Caco-2 (cell line): Measurements from ENCODE around the gene NNT. TPM values are rescaled to one million over a fixed set of nuclear protein-coding genes. Genes with fewer than 3 reads are reported as not detected.

Source experiments
- BruUV-seq: library from RNA; stranded (reverse); fragments of 400-500 nt; replicated peaks from 2 replicates; lab custom pipeline; 2021; lab: Mats Ljungman, UMichigan
- CTCF ChIA-PET: fragments of 300-600 bp; sonication (Branson Sonifier 250); formaldehyde crosslinking; loops from one replicate; lab custom pipeline; 2022; ENCODE audit warnings: antibody characterized with exemption; lab: Charles Lee
- POLR2A ChIA-PET: fragments of 300-600 bp; sonication (Branson Sonifier 250); formaldehyde crosslinking; loops from one replicate; lab custom pipeline; 2022; ENCODE audit warnings: antibody characterized with exemption; lab: Charles Lee
- DNase-seq, 2 experiments: peaks; one replicate each; pipeline versions ENCODE4 v3.0.0 to v3.0.0-alpha.2; 2020 to 2022
- H3K27me3 ChIP-seq: replicated peaks from 2 replicates; pipeline ENCODE4 v1.6.0; 2011; ENCODE audit warnings: low read length; ENCODE audit not compliant: control insufficient read depth, insufficient read depth
- H3K36me3 ChIP-seq: 2 replicates; pipeline ENCODE4 v1.5.1; 2011; ENCODE audit warnings: low read length; ENCODE audit not compliant: control insufficient read depth, insufficient read depth
- H3K4me1 ChIP-seq: fragments of 250-450 bp; sonication (Bioruptor Pico); 2 replicates; pipeline ENCODE4 v1.5.1; 2020; ENCODE audit warnings: mild to moderate bottlenecking
- H3K4me3 ChIP-seq: 2 replicates; pipeline ENCODE4 v1.5.1; 2011; ENCODE audit warnings: low read depth, mild to moderate bottlenecking, control low read depth, low read length
- H3K9me3 ChIP-seq: fragments of 250-450 bp; sonication (Bioruptor Pico); 2 replicates; pipeline ENCODE4 v1.5.1; 2020; ENCODE audit warnings: mild to moderate bottlenecking, moderate library complexity
- H3K27ac Mint-ChIP-seq: one replicate; pipeline ENCODE4 v1.8.0; 2022; ENCODE audit warnings: mixed read lengths; ENCODE audit not compliant: unreplicated experiment
- H3K27me3 Mint-ChIP-seq: one replicate; pipeline ENCODE4 v1.8.0; 2022; ENCODE audit warnings: mixed read lengths; ENCODE audit not compliant: insufficient read depth, unreplicated experiment
- H3K36me3 Mint-ChIP-seq: one replicate; pipeline ENCODE4 v1.8.0; 2022; ENCODE audit warnings: mild to moderate bottlenecking, mixed read lengths; ENCODE audit not compliant: insufficient read depth, unreplicated experiment
- H3K4me1 Mint-ChIP-seq: one replicate; pipeline ENCODE4 v1.8.0; 2022; ENCODE audit warnings: low read depth, mixed read lengths; ENCODE audit not compliant: unreplicated experiment
- H3K4me3 Mint-ChIP-seq: one replicate; pipeline ENCODE4 v1.8.0; 2022; ENCODE audit warnings: mild to moderate bottlenecking, moderate library complexity, mixed read lengths; ENCODE audit not compliant: unreplicated experiment
- H3K9me3 Mint-ChIP-seq: one replicate; pipeline ENCODE4 v1.8.0; 2022; ENCODE audit warnings: mixed read lengths; ENCODE audit not compliant: unreplicated experiment
- CTCF ChIP-seq, 2 experiments: fragments of 200-600 bp in 1 of 2; IDR thresholded peaks; 1 replicate in 1 of 2; 2 replicates in 1 of 2; pipeline versions ENCODE4 v1.5.1 to v1.8.0; 2011 to 2022; ENCODE audit warnings: antibody characterized with exemption in 1 of 2, control low read depth in 1 of 2, inconsistent platforms in 1 of 2, low read depth in 1 of 2, low read length in 1 of 2, mild to moderate bottlenecking in 1 of 2, moderate library complexity in 1 of 2; ENCODE audit not compliant: insufficient read depth in 1 of 2, severe bottlenecking in 1 of 2, unreplicated experiment in 1 of 2
- intact Hi-C: fragments of 100-400 bp; cut with micrococcal nuclease; formaldehyde crosslinking; loops from one replicate; pipeline ENCODE4 v1.10.0; 2022; ENCODE audit not compliant: unreplicated experiment
- total RNA-seq: library from RNA; stranded (reverse); gene quantifications from 2 replicates; pipeline ENCODE4 v1.2.3, GENCODE V29; 2022

The NNT gene
- total RNA-seq, 1 experiment from 2014 or later: 44.8 TPM

GRCh38 chr5:43569236-43569746 lies 33.7 kb upstream of the NNT start:
- TF ChIP-seq CTCF (IDR thresholded peaks at IDR 0.05; ENCODE audit: insufficient read depth in 1 of 2, low read depth in 1 of 2, low read length in 1 of 2, severe bottlenecking in 1 of 2, unreplicated experiment in 1 of 2): no peak
- no peaks in the 10 kb centered on the region for H3K4me1 Mint-ChIP-seq
- no peaks in the 10 kb centered on the region for H3K27me3 Mint-ChIP-seq
- BruUV-seq: no TSS peak
- ChIA-PET POLR2A (no interaction called here), CTCF (no interaction called here)
- Histone ChIP-seq H3K4me3 (no peak overlapping the region), H3K36me3 (no peaks in the 10 kb centered on the region), H3K9me3 (no peaks in the 10 kb centered on the region; the same call in 1 of the 2 replicates), H3K27me3 (no peaks in the 10 kb centered on the region), H3K4me1 (no peaks in the 10 kb centered on the region)
- no peak overlapping the region for H3K27ac Mint-ChIP-seq
- intact Hi-C loops: no loop called here
- no peaks in the 10 kb centered on the region for H3K36me3 Mint-ChIP-seq
- no peak for DNase-seq
- H3K9me3 Mint-ChIP-seq: no peaks in the 10 kb centered on the region
- no peak overlapping the region for H3K4me3 Mint-ChIP-seq

- POLR2A ChIA-PET: no interaction called here
- no TSS peak for BruUV-seq
Measured at GRCh38 chr5:43570450-43571158, 32.4 kb upstream of the NNT start.

GRCh38 chr5:43571237-43571636 lies 31.7 kb upstream of the NNT start:
- Histone ChIP-seq H3K36me3 (no peaks in the 10 kb centered on the region; the same call in 1 of the 2 replicates), H3K27me3 (no peaks in the 10 kb centered on the region), H3K9me3 (no peaks in the 10 kb centered on the region; the same call in 1 of the 2 replicates), H3K4me1 (no peaks in the 10 kb centered on the region), H3K4me3 (no peak overlapping the region)
- no peaks in the 10 kb centered on the region for H3K9me3 Mint-ChIP-seq
- intact Hi-C loops: no loop called here
- no TSS peak for BruUV-seq
- TF ChIP-seq CTCF (IDR thresholded peaks at IDR 0.05; ENCODE audit: insufficient read depth in 1 of 2, low read depth in 1 of 2, low read length in 1 of 2, severe bottlenecking in 1 of 2, unreplicated experiment in 1 of 2): no peak
- no peaks in the 10 kb centered on the region for H3K27me3 Mint-ChIP-seq
- H3K4me3 Mint-ChIP-seq: no peak overlapping the region
- DNase-seq: no peak
- ChIA-PET CTCF (no interaction called here), POLR2A (no interaction called here)
- no peaks in the 10 kb centered on the region for H3K36me3 Mint-ChIP-seq
- H3K27ac Mint-ChIP-seq: no peak overlapping the region
- H3K4me1 Mint-ChIP-seq: no peaks in the 10 kb centered on the region

More at GRCh38 chr5:43570450-43571158, 32.4 kb upstream of the NNT start:
- no peaks in the 10 kb centered on the region; the same call in 1 of the 2 replicates for H3K36me3 ChIP-seq
- H3K9me3 Mint-ChIP-seq: no peaks in the 10 kb centered on the region
- no peaks in the 10 kb centered on the region for H3K4me1 ChIP-seq
- H3K27me3 ChIP-seq: no peaks in the 10 kb centered on the region
- no peak overlapping the region for H3K4me3 ChIP-seq
- CTCF ChIA-PET: no interaction called here
- H3K4me1 Mint-ChIP-seq: no peaks in the 10 kb centered on the region
- no peaks in the 10 kb centered on the region for H3K36me3 Mint-ChIP-seq
- no peaks in the 10 kb centered on the region for H3K27me3 Mint-ChIP-seq
- DNase-seq: no peak
- no peaks in the 10 kb centered on the region; the same call in 1 of the 2 replicates for H3K9me3 ChIP-seq
- intact Hi-C loops: no loop called here
- H3K27ac Mint-ChIP-seq: no peak overlapping the region
- no peak for TF ChIP-seq CTCF (IDR thresholded peaks at IDR 0.05; ENCODE audit: insufficient read depth in 1 of 2, low read depth in 1 of 2, low read length in 1 of 2, severe bottlenecking in 1 of 2, unreplicated experiment in 1 of 2)
- no peak overlapping the region for H3K4me3 Mint-ChIP-seq
